NCI-H2029 (cell line): ENCODE measurements around the gene NHERF2.

ENCODE experiments used
- DNase-seq: peaks from one replicate; lab custom pipeline; 2025; lab: John Stamatoyannopoulos, UW

NHERF2 gene

DNA sequence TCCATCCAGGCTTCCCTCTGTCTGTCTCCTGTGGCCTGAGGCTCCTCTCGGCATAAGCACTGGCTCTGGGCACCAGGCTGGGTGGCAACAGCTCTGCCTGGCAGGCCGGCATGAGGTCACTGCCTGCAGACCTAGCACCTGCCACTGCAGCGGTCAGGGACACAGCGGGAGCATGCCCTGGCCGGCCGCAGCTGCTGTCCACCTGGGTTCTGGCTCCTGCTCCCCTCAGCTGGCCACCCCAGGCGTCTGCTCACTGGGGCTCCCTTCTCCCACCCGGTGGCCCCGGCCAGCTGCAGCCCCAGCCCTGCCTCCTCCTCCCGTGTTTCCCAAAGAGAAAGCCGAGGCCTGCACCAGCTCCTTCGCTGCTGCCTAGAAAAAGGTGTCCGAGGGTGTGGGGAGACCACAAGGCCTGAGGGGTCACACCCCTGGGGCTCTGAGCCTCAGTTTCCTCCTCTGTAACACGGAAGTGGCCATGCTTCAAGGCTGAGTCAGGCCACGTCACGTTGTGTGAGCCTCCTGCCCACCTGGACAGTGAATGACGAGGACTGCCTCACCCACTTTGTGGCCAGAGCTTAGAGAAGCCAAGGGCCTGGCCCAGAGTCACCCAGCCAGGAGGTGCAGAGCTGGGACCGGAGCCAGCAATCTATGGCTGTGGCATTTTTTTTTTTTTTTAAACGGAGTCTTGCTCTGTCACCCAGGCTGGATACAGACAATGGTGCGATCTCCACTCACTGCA is 14.3 kb downstream of the NHERF2 start:
- DNase-seq: peak; percentile 71

- peak; percentile 90 for DNase-seq
These were observed 15.7 kb downstream of the NHERF2 start for GRCh38 chr16:2042171-2042985.

GRCh38 chr16:2042986-2043666 is 16.4 kb downstream of the NHERF2 start:
- DNase-seq: peak; percentile 88

- DNase-seq: peak; percentile 83
These were observed 17.2 kb downstream of the NHERF2 start for GRCh38 chr16:2043667-2044451.

DNA sequence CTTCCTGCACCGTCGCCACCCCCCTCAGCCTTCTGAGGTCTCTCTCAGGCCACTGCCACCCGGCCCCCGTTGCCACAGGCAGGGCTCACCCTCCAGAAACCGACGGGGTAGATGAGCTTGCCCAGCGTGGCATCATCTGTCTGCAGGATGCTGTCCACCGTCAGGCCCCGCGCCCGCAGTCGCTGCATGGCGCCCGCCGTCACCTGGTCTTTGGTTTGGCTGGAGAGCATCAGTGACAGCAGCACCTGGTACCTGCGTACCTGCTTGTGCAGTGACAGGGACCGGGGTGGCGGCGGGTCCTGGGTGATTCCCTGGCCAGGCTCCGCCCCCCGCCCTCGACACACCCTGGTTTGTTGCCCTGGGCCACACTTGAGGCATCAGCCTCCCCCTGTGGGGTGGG is 17.8 kb downstream of the NHERF2 start:
- no peak for DNase-seq

GRCh38 chr16:2045965-2046892 is 19.5 kb downstream of the NHERF2 start:
- DNase-seq: no peak

DNA sequence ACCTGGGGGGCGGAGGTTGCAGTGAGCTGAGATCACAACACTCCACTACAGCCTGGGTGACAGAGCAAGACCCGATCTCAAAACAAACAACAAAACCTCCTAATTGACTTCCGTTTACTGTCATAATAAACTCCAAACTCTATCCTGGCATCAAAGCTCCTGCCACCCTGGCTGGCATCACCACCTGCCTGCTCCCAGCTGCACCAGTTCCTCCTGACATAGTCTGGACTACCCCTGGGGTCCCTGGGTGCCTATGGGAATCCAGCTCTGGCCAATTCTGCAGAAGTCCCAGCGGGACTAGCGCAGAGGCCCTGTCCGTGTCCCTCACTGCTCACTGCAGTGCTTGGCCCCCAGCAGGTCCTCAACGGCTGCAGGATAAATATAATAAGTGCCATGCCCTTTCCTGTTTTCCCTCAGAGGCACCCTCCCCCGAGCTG is 20.2 kb downstream of the NHERF2 start:
- peak; percentile 64 for DNase-seq

DNA sequence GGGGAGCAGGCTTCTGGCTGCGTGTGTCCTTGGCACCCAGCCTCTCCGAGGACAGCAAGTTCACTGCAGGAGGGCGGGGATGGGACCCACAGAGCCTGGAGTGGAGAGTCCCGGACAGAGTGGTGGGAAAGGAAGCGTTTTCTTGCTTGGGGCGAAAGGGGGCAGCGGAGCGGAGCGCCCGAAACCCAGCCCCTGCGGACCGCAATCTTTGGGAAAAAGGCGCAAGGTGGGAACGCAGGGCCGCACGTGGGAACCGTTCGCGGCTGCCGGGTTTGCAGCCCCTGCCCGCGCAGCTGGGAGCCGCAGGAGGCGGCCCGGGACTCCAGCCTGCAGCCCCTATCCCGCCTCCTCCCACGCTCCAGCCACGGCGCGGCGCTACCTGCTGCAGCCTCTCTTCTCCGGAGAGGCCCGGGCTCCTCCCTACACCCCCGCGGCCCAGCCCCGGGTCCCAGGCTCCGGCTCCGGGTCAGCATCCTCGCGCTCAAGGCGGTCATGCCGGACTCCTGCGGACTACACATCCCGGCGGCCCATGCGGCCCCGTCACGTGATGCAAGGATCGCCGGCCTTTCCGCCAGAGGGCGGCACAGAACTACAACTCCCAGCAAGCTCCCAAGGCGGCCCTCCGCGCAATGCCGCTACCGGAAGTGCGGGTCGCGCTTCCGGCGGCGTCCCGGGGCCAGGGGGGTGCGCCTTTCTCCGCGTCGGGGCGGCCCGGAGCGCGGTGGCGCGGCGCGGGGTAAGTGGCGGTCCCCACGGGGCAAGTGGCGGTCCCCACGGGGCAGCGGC is 20.8 kb downstream of the NHERF2 start, which contains the start of the genes NTHL1 and TSC2:
TSS of gene NTHL1 (minus strand) at position 505 of the 786 bp plus-strand sequence. CDS start at position 494, 11 bp downstream.
TSS of gene TSC2 (plus strand) at position 656 of the 786 bp plus-strand sequence. CDS start 631 bp downstream, outside the sequence.
- DNase-seq: peak; percentile 91

DNA sequence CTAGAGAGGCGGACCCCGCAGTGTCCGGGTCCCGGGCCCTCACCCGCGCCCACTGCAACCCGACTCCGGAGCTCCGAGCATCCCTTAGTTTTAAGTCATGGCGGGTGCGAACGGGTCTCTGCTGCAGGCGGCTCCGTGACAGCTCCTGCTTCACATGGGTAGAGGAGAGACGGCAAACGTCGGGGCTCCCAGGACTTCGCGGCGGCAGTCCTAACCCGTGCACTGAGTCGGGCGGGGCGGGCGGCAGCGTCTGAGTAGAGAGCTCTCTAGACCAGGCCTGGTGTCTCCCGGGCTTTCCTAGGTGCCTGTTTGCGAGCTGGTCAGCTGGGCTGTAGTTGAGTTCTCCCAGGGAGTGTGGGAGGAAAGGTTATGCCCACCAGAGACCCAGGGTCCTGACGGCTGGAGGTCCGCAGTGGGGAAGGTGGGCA is 21.4 kb downstream of the NHERF2 start:
- no peak for DNase-seq

DNA sequence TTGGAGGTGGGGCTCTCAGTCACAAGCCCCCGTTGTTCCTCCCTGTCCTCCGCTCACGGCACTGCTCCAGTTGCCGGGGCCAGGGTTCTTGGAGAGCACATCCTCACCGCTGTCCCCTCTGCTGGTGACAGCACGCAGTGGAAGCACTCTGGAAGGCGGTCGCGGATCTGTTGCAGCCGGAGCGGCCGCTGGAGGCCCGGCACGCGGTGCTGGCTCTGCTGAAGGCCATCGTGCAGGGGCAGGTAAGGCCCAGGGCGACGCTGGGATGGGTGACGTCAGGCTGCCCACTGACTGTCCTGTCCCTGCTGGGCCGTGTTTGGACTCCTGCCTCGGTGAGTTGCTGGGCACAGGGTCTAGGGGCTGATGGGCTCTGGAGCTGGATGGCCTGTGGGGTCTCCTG is 26.5 kb downstream of the NHERF2 start:
- no peak for DNase-seq

- no peak for DNase-seq
These were observed 27.2 kb downstream of the NHERF2 start for GRCh38 chr16:2053897-2054296.

- DNase-seq: peak; percentile 93
These were observed 28.0 kb downstream of the NHERF2 start for GRCh38 chr16:2054543-2055245.

DNA sequence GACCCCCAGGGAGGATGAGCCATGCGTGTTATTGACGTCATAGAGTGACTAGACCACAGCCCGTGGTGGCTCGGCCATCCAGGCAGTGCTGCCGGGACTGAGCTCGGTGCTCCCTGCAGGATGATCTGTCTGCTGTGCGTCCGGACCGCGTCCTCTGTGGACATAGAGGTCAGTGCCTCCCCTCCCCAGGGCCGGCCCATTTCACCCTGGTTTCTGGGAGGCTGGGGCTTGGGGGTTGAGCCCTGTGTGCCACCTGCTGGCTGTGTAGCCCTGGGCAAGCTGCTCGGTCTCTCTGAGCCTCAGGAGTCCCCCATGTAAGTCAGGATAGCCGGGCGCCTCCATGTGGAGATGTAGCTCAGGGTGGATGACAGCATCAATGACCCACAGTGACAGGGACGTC is 29.4 kb downstream of the NHERF2 start:
- no peak for DNase-seq

- DNase-seq: no peak
These were observed 30.1 kb downstream of the NHERF2 start for GRCh38 chr16:2056681-2057407.

DNA sequence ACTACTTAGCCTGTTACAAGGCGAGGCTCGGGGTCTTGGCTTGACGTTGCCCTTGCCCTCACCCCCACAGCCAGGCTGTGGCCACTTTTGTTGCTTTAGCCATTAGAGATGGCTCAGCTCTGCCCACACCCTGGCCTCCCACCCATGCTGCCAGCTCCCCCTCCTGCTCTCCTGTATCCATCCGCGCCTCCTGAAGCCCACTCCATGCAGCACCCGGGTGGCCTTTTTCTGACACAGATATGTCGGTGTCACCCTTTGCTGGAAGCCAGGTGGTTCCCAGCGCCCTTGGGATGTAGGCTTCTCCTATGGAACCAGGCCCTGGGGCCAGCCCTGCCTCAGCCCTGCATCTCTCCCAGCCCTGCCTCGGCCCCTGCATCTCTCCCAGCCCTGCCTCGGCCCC is 30.7 kb downstream of the NHERF2 start:
- DNase-seq: no peak

GRCh38 chr16:2058420-2058819 is 31.7 kb downstream of the NHERF2 start:
- no peak for DNase-seq

GRCh38 chr16:2058872-2059271 is 32.2 kb downstream of the NHERF2 start:
- DNase-seq: no peak

GRCh38 chr16:2060346-2060745 is 33.6 kb downstream of the NHERF2 start:
- DNase-seq: no peak
